HT1080 (cell line): ENCODE data around the gene POU2AF2. TPM values are rescaled to one million over a fixed set of nuclear protein-coding genes. Genes with fewer than 3 reads are reported as not detected.
"Not testable (repeated sequence)": the region's sequence is repeated elsewhere in the genome, so short reads cannot be mapped to it uniquely, and the experiment has no call there.

Experiments
- DNase-seq: peaks from one replicate; pipeline ENCODE4 v3.0.0-alpha.2; 2015; ENCODE audit warnings: low read depth
- total RNA-seq: library from RNA; depleted of rRNA; stranded (reverse); fragments of >200 nt; shearing (Covaris generic); gene quantifications from 2 replicates; pipeline ENCODE4 v1.2.3, GENCODE V29; 2014

Gene POU2AF2
- total RNA-seq, 1 experiment from 2014 or later = not detected

DNA sequence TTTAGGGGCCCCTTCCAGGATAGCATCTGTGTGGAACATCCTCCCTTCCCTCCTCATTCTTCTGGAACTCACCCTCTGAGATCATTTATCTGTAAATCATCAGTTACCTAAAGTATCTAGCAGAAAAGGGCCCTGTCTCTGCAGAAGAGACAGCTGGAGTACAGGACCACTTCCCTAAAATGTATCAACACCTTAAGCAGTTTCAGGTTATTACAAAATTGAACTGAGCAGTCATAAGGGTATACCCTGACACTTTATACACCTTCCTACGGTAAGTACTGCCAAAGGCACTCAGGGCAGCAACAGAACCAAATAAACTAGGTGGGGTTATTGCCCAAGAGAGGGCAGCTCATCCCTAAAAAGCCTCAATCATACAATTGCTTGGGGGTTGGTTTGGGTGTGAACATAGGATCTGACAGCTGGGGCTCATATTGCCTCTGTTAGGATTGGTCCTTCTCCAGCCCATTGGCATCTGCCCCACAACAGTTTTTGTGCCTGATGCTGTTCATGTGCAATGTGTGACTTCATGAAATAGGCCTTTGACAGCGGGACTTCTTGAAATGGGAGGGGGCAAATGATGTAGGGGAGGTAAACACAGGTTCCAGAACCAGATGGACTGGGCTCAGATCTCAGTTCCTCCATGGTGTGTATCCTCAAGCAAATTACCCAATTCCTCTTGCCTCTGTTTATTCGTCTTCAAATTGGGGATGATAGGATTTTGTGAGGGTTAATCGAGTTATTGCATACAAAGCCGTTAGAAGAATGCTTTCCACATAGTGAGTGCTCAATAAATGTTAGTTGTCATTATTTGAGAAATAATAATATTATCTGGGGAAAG, 55.7 kb downstream of the POU2AF2 start:
- no peak for DNase-seq

DNA sequence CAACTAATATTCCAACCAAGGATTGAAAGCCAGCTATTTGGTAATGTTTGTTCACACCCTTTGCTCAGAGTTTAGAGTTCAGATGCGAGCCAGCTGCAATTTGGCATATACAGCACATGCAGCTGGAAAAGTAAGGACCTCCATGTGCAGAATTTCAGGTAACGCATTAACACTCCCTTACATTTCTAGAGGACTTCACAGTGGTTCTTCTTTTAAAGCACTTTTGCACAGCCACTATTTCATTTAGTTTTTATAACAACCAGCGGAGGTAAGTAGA, 56.3 kb downstream of the POU2AF2 start:
- DNase-seq = no peak

DNA sequence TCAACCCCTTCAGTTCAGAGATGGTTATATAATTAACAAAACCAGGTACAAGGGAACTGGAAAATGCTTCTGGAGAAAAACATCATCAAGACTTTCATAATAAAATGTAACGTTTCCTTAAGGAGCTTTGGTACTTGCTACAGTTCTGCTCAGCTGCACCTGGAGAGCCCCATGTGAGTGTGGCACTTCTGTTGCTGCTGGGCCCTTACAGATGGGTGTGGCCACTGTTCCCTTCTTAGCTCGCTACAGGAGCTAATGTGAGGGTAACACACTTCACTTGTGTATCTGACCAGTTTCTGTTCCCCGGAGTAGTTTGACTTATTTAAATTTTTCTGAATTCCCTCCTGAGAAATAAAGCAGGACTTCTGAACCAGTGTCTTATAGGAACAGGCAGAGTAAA, 56.8 kb downstream of the POU2AF2 start:
- no peak for DNase-seq

GRCh38 chr11:111303461-111303860, 57.9 kb downstream of the POU2AF2 start:
- DNase-seq = no peak

DNA sequence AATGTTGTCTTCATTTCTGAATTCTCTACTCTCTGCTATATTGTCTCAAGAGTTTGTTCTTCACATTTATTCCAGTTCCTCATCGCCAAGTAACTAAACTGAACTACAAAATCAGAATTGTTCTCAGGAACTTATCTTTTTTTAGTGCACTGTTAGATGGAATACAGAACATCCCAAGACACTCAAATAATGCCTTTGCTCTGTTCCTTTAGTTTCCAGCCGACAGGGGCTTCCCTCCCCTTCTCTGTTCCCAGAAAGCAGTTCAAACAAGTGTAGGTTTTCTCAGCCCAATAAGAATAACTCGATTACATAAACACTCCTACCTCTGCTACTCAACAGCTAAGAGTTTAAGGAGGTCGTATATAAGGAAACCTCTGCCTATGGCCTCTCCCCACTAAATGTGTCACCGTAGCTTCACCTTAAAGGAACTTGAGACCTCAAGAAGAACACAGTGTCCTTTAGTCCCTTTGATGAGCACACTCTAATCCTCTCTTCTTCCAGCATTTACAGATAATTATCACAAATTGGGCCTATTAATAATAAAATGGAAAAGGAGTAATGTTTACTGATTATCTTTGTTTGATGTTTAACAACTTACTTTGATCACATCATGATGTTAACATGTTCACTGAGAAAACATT, 59.8 kb downstream of the POU2AF2 start:
- no peak for DNase-seq

DNA sequence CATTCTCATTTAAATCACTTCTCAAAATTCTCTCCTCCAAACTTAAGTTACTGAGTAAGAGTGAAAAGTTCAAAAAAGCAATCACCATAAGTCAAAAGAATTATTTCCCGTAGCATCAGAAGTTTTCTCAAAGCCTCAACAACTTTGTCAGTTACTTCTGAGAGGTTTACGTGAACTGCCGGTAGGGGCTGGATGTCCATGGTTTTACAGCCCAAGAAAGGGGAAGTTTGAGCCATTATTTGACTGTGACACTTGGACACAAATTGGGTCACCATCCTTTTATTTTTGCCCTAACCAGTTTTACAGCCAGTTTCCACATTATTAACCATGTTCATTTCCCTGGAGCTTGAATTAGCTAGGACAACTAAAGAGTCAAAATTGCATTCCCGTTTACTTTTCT, 60.4 kb downstream of the POU2AF2 start:
- no peak for DNase-seq

DNA sequence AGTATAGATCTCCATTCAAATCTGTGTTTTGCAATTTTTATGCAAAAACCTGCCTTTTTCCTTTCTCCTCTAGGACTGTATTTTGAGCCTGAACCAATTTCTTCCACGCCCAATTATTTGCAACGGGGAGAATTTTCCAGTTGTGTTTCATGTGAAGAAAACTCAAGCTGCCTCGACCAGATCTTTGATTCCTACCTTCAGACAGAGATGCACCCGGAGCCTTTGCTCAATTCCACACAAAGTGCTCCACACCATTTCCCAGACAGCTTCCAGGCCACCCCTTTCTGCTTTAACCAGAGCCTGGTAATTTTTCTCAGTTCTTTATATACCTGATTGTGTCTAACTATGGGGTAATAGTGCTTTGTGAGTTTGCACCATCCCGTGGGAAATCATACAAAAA, 60.8 kb downstream of the POU2AF2 start:
- DNase-seq = no peak

DNA sequence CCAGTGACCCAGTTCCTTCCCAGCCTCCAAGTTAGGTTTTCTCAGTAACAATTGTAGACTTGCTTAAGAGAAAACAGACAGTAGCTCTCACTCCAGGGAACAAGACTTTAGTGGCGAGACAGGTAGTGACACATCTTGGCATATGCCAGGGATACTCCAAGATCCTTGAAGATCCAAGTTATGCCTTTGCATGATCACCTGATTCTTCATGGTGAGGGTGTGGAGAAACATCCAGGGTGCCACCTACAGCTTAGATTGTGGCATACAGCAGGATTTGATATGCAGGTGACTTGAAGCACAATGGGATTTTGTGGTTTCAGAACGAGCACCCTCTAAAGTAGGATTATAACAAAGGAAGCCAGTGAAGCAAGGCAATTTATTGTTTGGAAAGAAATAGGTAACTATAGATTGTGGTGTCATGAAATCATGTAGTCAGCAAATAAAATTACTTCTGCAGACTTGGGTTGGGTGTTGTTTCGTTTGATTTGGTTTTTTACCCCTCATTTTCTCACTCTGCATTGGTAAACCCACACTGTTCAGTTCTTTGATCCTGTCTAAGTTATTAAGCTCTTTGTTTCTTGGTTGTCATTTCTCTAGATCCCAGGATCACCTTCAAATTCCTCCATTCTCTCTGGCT, 62.1 kb downstream of the POU2AF2 start:
- DNase-seq = no peak

DNA sequence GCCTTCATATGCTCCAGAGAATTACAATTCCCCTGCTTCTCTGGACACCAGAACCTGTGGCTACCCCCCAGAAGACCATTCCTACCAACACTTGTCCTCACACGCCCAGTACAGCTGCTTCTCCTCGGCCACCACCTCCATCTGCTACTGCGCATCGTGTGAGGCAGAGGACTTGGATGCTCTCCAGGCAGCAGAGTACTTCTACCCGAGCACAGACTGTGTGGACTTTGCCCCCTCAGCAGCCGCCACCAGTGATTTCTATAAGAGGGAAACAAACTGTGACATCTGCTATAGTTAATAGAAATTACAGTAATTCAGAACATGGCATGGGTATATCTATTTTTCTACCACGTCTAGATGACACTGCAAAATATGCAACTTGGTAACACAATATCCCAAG, 62.6 kb downstream of the POU2AF2 start:
- no peak for DNase-seq

- no peak for DNase-seq
Observed at GRCh38 chr11:111309215-111309915, 63.8 kb downstream of the POU2AF2 start.

GRCh38 chr11:111310088-111310487, 64.6 kb downstream of the POU2AF2 start:
- no peak for DNase-seq

- no peak for DNase-seq
Observed at GRCh38 chr11:111310723-111311122, 65.2 kb downstream of the POU2AF2 start.

DNA sequence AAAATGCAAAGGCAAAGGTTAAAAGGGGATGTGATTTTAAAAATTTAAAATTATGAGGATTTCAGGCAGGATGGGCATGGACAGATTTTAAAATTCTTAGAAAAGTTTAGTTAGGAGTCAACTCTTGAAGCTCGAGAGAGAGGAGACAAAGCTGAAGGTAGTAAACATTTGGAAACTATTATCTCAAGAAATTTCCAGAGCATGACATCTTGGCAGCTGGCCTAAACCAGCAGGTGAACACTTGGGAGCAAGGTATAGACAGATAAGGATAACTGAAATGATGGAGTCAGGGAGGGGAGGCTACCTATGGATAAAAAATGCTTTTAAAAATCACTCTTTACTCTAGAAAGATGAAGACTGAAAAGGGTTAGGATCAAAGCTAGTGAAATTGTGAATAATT, 66.6 kb downstream of the POU2AF2 start:
- DNase-seq = no peak

GRCh38 chr11:111319296-111319695, 73.8 kb downstream of the POU2AF2 start:
- no peak for DNase-seq

DNA sequence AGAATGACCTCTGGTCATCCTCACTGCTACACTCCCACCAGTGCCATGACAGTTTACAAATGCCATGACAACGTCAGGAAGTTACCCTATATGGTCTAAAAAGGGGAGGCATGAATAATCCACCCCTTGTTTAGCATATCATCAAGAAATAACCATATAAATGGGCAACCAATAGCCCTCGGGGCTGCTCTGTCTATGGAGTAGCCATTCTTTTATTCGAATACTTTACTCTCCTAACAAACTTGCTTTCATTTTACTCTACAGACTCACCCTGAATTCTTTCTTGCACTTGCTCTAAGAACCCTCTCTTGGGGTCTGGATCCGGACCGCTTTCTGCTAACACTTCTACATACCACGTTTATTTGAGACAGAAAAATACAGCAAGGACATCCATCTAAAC, 74.7 kb downstream of the POU2AF2 start:
- not testable (repeated sequence) for DNase-seq

DNA sequence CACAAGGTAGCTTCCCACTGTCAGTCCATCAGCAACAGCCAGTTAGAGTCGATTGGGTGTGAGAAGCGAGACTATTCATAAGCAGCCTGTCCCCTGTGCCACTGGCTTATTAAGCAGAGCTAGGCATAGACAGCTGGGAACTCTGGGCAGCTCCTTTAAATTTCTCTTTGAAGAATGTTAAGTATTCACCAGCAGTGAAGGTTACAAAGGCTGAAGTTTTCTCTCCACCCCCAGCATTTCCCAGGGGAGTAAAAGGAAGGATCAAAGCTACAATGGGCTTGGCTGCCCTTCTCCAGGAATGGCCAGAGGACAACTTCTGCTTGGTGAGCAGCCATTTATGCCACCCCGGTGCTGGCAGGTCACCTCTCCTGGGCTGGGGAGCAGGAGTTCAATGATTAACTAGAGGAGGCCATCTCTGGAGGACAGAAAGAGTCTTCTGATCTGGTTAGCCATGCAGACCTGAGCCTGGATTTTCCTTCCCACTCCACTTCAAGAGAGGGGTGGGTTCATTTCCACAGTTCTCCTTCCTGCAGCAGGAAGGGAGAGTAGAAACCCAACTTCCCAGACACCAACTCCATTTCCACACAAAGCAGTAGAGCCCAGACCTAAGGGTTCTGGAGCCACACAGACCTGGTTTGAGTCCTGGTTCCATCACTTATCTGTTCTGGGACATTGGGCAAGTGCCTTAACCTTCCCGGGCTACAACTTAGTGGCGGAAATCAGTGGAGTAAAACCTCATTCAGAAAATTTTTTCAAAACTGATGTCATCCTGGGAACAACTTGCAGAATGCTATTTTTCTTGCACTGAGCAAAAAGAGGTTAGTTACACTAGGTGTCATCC, 75.4 kb downstream of the POU2AF2 start:
- DNase-seq = no peak

DNA sequence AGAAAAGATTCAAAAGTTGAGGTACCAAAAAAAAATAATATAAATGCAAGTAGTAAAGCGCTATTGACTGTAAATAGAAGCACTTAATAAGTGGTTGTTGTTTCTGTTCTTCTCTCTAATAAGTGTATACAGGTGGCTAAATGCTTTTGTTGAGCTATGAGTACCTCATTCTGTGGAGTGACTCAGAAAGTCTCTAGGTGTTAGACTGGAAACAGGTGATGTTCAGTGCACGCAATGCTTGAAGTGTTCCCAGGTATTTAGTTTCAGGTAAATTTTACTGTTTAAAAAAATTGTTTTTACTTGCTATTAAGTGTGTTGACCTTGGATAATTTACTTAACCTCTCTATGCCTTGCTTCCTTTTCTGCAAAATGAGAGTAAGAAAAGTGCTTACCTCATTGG, 77.0 kb downstream of the POU2AF2 start:
- DNase-seq = no peak

DNA sequence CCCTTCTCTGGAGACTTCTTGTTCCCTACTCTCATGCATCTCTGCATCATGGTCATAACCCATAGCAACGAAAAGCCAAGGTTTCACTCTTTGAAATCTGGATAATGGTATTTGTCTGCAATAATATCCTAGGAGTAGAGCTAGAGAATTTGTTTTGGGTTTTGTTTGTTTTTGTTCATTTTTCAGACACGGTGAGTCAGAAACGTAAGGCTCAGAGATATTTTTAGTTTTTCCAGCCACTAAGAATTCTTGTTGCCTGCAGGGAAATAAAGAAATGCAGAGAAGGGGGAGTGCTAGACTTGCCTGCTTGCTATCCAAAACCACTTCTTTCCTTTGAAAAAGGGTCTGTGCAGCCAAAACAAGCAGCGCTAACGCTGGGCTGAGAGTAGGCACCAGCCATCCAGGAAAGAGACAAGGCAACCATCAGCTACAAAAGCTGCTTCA, 78.8 kb downstream of the POU2AF2 start:
- no peak for DNase-seq

DNA sequence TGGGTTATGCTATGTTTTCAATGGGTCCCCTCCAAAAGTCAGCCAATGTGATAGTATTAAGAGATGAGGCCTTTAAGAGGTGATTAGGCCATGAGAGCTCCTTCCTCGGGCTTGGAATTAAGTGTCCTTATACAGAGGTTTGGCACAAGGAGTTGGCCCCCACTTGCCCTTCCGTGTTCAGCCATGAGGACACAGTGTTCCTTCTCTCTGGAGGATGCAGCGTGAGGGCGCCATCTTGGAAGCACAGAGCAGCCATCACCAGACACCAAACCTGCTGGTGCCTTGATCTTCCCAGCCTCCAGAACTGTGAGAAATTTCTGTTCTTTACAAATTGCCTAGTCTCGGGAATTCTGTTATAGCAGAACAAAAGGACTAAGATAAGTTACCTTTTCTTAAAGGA, 79.7 kb downstream of the POU2AF2 start:
- no peak for DNase-seq

DNA sequence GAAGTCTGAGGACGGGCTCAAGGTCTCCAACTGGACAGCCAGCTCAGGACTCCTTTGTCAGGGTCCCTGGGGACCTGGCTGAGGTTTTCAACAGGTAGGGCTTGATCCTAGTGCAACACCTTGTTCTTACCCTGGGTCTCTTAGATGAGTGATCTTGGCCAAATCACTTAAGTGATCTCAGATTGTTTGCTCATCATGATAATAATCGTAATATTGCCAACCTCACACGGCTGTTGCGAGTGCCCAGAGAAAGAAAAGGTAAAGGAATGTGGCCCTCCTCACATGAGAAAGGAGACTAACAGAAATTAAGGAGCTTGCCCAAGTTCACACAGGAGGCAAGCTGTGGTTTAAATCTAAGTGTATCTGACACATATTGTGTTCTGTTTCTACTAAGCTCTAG, 81.3 kb downstream of the POU2AF2 start:
- DNase-seq = no peak
